GM21619 (cell line): ENCODE results near the gene TBC1D2.

Source experiments
- ATAC-seq: cut with Tn5 transposase; IDR thresholded peaks from one replicate; pipeline ENCODE4 v1.9.1; 2021; ENCODE audit not compliant: unreplicated experiment

TBC1D2 gene

GRCh38 chr9:98241357-98242300 is 13.8 kb downstream of the TBC1D2 start:
- ATAC-seq, result no peak

- no peak for ATAC-seq
Measured at GRCh38 chr9:98240475-98240874, 15.0 kb downstream of the TBC1D2 start.

DNA sequence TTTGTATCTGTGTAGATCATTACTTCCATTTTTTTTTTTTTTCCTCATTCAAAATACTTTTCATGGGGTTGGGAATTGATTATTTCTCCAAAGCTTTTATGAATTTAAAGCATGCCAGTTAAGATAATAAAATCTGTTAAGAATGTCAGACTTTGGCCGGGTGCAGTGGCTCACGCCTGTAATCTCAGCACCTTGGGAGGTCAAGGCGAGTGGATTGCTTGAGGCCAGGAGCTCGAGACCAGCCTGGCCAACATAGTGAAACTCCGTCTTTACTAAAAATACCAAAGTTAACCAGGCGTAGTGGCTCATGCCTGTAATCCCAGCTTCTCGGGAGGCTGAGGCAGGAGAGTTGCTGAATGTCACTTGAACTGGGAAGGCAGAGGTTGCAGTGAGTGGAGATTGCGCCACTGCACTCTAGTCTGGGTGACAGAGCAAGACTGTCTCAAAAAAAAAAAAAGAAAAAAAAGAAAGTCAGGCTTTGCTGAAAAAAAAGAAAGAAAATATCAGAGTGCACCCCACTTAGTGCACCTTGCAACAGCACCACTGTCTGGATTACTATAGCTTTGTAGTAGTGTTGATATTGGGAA is 18.5 kb downstream of the TBC1D2 start:
- ATAC-seq, result no peak

DNA sequence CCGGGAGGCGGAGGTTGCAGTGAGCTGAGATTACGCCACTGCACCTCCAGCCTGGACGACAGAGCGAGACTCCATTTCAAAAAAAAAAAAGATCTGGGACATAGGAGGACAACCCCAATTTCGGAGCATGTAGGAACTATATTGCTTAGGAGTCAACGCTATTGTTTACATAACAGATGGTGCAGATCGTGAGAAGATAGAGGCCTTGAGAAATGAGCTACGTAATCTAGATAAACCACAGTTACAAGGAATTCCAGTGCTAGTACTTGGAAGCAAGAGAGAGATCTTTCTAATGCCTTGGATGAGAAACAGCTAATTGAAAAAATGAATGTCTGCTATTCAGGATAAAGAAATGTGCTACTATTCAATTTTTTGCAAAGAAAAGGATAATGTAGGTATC is 20.3 kb downstream of the TBC1D2 start:
- no peak for ATAC-seq

GRCh38 chr9:98234245-98234825 is 21.1 kb downstream of the TBC1D2 start:
- no peak for ATAC-seq

DNA sequence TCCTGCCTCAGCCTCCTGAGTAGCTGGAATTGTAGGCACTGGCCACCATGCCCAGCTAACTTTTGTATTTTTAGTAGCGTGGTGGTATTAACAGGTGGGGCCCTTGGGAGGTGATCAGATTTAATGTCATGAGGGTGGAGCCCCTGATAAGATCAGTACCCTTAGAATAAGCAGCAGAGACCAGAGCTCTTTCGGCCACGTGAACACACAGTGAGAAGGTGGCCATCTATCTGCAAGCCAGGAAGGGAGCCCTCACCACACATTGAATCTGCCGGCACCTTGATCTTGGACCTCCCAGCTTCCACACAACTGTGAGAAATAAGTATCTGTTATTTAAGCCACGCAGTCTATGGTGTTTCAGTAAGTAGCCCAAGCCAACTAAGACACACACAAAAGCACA is 22.5 kb downstream of the TBC1D2 start:
- no peak for ATAC-seq

DNA sequence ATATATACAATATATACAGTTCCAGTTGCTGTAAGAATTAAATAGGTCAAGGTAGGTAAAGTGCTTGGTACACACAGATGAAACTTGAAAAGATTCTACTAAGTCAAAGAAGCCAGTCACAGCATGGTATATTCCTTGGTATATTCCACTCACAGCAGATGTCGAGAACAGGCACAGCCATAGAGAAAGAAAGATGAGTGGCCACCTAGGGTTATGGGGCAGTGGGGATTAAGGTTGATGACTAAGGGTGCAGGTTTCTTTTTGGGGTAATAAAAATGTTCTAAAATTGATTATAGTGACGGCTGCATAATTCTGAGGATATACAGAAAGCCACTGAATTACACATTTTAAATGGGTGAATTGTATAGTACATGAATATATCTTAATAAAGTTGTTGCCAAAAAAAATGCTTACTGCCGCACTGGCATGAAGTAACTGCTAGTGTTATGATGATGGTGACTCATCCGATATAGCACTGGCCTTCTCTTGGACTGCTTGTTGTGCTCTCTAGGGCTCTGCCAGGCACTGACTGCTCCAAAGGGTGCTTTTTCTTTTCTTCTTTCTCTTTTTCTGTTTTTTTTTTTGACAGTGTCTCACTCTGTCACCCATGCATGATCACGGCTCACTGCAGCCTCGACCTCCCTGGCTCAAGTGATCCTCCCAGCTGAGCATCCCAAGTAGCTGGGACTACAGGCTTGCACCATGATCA is 23.5 kb downstream of the TBC1D2 start:
- no peak for ATAC-seq

- ATAC-seq, result no peak
Measured at GRCh38 chr9:98230789-98231188, 24.7 kb downstream of the TBC1D2 start.

DNA sequence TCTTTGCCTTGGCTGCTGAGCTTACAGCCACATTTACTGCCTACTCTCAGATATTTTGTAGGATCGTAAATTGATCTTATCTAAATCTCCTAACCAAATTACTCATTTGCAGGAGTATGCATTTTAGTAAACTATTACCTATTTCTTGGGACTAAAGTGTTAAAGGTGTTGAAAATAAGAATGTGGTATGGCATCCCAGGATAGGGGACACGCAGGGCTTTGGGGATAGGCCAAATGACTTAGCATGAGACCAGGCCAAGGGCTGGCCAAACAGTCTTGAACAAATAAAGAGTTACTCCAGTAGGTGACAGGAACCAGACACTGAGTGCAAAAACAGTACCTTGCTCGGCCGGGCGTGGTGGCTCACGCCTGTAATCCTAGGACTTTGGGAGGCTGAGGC is 25.1 kb downstream of the TBC1D2 start:
- ATAC-seq, result no peak

DNA sequence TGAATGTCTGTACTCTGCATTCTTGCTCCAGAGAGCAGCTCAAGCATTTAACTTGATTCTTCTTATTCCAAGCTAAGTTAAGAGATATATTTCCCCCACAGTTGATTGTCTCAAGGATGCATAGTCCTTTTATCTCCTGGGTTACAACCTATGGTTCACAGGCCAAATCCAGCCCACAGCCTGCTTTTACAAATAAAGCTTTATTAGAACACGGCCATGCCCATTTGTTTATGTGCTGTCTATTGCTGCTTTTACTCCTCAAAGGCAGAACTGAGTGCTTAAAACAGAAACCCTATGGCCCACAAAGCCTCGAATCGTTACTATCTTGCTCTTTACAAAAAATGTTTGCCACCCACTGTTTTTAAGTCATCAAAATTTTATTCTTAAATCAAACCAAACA is 25.8 kb downstream of the TBC1D2 start:
- ATAC-seq, result no peak

DNA sequence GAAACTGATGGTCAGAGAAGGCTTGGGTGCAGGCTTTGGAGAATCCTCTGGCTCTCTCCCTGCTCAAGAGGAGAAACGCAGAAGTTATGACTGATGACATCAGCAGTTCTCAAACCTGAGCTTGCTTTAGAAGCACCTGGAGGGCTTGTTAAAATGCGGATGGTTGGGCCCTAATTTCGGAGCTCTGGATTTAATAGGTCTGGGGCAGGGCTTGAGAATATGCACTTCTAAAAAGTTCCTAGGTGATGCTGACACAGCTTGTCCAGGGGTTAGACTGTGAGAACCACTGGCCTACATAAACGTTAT is 26.4 kb downstream of the TBC1D2 start:
- no peak for ATAC-seq

DNA sequence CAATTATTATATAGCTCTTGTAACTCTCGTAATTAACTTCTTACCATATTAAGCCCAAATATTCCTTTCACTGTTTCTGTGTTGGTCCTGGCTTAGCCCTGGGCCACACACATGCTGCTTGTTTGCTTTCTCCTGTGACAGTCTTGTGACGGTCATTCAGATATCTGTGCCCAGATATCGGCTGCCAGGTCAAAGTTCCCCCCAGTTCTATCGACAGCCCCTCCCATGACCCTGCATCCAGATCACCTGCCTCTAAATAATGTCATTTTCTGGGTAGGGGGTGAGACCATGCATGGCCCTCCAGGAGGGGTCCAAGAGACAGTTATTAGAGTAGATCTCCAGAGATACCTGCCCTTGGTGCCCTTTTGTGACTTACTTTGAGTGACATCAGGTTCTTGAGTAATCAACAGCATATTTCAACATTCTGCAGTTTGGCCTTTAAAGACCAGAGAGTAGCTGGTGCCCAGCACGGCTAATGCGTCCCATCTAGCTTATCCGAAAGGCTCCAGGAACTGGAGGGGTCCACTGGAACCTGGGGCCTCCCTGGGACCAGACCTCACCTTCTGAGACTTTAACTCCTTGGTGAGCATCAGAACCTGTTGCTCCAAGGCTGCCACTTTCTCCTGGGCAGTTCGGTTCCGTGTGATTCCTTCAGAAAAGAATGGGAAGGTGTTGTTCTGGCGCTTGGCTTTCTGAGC is 26.9 kb downstream of the TBC1D2 start:
- ATAC-seq, result no peak

DNA sequence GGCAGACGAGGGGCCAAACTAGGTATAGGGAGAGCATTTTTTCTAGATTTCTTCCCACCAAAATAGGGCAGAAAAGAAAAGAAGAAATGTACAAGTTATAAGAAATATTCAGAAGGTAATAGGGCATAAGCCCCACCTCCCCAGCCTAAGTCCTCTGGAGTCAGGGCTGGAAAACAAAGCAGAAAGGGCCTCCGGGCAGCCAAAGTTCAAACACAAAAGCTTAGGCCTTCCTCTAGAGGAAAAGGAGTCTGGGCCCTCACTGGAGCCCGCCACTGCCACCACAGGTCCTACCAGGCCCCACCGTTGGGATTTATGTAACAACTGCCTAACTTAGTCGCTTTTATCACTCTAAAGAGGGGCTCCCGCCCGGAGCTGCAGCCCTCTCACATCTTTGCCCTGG is 27.6 kb downstream of the TBC1D2 start:
- ATAC-seq, result no peak

- no peak for ATAC-seq
Measured at GRCh38 chr9:98226957-98227356, 28.5 kb downstream of the TBC1D2 start.

DNA sequence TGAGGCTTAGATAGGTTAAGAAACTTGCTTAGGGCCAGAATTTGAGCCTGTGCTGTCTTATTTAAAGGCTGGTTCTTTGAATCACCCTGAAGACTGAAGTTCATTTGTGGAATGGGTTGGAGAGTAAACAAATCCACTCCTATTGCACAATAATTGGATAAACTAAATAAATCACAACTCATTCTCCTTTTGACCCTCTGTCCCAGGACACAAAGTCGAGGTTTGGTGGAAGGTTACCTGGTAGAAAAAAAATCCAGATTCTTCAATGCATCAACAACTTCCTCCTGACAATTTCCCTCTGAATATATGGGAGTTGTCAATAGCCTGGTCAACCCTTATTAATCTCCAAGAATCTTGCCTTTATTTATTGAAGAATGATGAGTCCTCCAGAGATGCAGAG is 28.9 kb downstream of the TBC1D2 start:
- no peak for ATAC-seq

DNA sequence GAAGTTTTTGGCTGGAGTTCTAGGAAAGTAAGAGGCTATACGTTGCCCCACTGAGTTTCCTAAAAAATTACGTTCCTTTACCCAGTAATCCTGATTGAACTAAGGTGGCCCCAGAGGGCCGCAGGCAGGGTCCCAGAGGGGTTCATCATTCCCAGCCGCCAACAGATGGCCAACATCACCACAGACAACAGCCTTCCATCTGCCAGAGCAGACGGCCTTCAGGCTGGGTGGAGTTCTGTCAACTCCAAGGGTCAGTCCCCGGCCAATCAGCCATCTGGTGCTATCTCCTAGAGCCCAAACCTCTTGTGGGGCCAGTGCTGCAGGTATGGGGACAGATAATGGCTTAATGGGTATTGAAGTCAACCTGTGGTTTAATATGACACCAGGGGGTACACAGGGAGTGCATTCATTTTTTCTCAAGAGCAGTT is 30.4 kb downstream of the TBC1D2 start:
- ATAC-seq, result no peak

- no peak for ATAC-seq
Measured at GRCh38 chr9:98222885-98223691, 32.4 kb downstream of the TBC1D2 start.

- no peak for ATAC-seq
Measured at GRCh38 chr9:98220911-98221310, 34.5 kb downstream of the TBC1D2 start.

DNA sequence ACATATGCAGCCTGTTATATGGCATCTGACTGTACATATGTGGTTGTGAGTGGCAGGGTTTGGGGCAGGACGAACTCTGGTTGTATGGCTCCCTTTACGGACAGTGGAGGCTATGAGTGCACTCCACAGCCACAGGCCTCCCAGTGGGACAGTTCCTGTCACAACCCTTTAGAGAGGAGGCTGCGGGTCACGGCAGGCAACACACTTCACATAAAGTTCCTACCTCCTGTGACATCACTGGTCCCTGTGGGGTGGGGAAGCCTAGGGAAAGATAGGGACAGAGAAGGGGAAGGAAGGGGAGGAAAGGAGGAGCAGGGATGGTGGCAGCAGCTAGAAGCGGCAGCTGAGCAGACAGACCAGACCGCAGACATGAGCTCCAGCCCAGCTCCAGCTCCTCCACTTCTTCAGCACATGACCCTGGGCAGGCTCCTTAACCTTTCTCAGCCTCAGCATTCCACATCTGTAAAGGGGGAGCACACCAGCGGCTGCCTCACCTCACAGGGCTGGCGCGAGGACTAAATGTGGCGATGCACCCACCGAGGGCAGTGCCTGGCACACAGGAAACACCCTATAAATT is 35.6 kb downstream of the TBC1D2 start:
- no peak for ATAC-seq

- ATAC-seq, result no peak
Measured at GRCh38 chr9:98219364-98219716, 36.1 kb downstream of the TBC1D2 start.
